H7 (cell line): ENCODE measurements around the gene LRRC10. TPM values are rescaled to one million over a fixed set of nuclear protein-coding genes. Genes with fewer than 3 reads are reported as not detected.

Experiments
- DNase-seq: peaks from one replicate; pipeline ENCODE4 v3.0.0; 2012
- H3K27me3 ChIP-seq: 2 replicates; pipeline ENCODE4 v1.6.0; 2011; ENCODE audit warnings: mild to moderate bottlenecking, low read length; ENCODE audit not compliant: control insufficient read depth, insufficient read depth
- H3K36me3 ChIP-seq: replicated peaks from 2 replicates; pipeline ENCODE4 v1.5.1; 2011; ENCODE audit warnings: low read length; ENCODE audit not compliant: control insufficient read depth, insufficient read depth
- H3K4me3 ChIP-seq: 2 replicates; pipeline ENCODE4 v1.5.1; 2011; ENCODE audit warnings: low read depth, mild to moderate bottlenecking, control low read depth, low read length, moderate library complexity; ENCODE audit not compliant: insufficient read depth
- total RNA-seq: library from RNA; depleted of rRNA; stranded (reverse); fragments of >200 nt; shearing (Covaris generic); gene quantifications from 2 replicates; pipeline ENCODE4 v1.2.3, GENCODE V29; 2014

LRRC10 gene
- total RNA-seq, 1 experiment from 2014 or later = not detected

DNA sequence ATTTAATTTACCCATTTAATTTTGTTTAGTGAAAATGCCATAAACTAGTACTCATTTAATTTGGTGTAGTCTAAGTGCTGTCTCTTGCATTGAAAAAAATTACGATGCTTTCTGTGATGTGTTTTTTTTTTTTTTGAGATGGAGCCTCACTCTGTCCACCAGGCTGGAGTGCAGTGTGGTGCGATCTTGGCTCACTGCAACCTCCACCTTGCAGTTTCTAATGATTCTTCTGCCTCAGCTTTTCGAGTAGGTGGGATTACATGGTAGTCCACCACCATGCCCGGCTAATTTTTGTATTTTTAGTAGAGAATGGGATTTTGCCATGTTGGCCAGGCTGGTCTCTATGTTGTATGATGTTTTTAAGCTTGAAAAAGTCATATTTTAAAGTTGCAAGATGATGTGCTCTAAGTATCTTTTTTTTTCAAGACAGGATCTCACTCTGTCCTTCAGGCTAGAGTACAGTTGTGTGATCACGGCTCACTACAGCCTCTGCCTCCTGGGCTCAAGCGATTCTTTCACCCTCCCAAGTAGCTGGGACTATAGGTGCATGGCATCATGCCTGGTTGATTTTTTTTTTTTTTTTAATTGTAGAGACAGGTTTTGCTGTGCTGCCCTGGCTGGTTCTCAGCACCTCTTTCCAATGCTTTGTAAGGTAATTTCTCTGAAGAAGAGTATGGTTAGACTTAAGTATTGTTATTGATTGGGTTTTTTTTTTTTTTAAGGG lies 8.6 kb downstream of the LRRC10 start:
- no peaks in the 10 kb centered on the region for H3K27me3 ChIP-seq
- H3K36me3 ChIP-seq = peaks cover 28% of the 10 kb centered on the region
- no peak for DNase-seq
- H3K4me3 ChIP-seq = no peak overlapping the region

DNA sequence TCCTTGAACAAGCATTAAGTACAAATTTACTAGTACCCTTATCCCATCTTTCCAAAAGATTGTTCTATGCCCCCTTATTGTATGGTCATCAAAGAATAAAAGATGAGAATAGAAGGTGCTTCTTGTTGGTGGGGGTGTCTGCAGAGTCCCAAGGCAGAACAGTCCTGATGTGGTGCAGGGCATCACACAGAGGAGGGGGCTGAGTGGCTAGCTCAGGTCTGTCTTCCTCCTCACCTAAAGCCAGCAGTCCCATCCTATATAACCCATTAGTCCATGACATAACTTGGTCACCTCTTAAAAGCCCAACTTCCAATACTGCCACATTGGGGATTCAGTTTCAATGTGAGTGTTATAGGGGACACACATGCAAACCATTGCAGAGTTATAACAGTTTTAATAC lies 9.9 kb downstream of the LRRC10 start:
- no peaks in the 10 kb centered on the region for H3K27me3 ChIP-seq
- peaks cover 35% of the 10 kb centered on the region for H3K36me3 ChIP-seq
- DNase-seq = no peak
- H3K4me3 ChIP-seq = no peak overlapping the region

DNA sequence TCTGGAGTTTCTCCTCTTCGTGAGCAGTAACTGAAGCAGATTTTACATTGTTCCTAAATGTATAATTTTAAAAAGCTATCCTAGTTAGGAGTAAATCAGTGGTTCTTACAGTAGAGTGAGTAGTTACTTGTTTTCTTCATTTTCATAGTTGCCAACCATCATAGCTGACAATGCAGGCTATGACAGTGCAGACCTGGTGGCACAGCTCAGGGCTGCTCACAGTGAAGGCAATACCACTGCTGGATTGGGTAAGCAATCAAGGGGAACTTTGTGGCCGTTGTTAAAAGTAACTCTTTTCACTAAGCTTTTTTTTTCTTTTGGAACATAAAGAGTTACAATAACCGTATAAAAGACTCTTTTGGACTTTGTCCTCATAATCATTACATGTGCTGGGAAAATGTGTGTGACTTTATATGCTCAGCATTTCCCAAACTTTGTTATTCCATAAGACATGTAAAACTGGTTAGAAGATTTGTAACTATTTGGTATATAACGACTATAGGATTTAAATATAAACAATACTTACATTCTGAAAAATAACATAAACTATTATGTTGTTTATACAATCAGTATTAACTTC lies 12.4 kb downstream of the LRRC10 start:
- H3K27me3 ChIP-seq = no peaks in the 10 kb centered on the region
- no peak for DNase-seq
- H3K4me3 ChIP-seq = no peak overlapping the region
- H3K36me3 ChIP-seq = peaks cover 49% of the 10 kb centered on the region

DNA sequence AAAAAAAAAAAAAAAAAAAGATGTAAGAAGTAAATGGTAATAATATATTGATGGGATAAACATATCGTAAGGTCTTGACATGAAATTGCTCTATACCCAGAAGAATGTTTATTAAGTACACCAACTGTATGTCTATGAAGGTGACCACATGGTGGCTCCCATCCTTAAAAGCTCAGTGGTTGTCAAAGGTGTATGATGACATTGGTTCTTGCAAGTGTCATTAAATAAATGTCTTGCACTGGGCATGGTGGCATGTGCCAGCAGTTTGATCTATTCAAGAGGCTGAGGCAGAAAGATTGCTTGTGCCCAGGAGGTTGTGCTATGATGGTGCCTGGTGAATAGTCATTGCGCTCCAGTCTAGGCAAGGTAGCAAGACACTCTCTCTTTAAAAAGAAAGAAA lies 15.0 kb downstream of the LRRC10 start:
- no peak overlapping the region for H3K4me3 ChIP-seq
- DNase-seq = no peak
- peaks cover 62% of the 10 kb centered on the region for H3K36me3 ChIP-seq
- H3K27me3 ChIP-seq = no peaks in the 10 kb centered on the region

DNA sequence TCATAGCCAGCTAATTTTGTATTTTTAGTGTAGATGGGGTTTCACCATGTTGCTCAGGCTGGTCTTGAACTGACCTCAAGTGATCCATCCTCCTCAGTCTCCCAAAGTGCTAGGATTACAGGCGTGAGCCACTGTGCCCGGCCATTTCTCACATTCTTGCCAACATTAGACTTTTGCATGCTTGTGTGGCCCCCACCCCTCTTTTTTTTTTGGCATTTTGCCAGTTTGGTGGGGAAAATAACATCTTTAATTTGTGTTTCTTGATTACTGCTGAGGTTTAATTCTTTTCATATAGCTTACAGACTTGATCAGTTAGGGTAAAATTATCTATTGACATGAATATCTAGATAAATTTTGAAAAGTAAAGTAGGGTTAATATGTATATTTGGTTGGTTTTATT lies 21.6 kb downstream of the LRRC10 start:
- no peak for DNase-seq
- H3K36me3 ChIP-seq = peaks cover 57% of the 10 kb centered on the region
- H3K4me3 ChIP-seq = no peak overlapping the region
- H3K27me3 ChIP-seq = no peaks in the 10 kb centered on the region

DNA sequence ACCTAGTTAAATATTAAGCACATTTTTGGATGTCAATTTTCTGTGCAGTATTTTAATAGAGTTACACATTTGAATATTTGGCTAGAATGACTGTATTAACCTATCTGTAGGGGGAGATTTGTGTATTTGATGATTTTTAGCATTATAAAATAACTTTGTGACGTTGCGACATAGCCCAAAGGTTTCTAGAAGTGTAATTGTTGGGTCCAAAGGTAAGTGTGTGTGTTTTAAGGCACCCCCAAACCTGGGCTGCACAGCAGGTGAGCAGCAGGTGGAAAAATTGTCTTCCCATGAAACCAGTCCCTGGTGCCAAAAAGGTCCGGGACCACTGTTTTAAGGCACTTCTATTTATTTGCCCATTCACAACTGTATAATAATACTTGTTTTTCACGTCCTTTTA lies 22.2 kb downstream of the LRRC10 start:
- peaks cover 51% of the 10 kb centered on the region for H3K36me3 ChIP-seq
- DNase-seq = no peak

DNA sequence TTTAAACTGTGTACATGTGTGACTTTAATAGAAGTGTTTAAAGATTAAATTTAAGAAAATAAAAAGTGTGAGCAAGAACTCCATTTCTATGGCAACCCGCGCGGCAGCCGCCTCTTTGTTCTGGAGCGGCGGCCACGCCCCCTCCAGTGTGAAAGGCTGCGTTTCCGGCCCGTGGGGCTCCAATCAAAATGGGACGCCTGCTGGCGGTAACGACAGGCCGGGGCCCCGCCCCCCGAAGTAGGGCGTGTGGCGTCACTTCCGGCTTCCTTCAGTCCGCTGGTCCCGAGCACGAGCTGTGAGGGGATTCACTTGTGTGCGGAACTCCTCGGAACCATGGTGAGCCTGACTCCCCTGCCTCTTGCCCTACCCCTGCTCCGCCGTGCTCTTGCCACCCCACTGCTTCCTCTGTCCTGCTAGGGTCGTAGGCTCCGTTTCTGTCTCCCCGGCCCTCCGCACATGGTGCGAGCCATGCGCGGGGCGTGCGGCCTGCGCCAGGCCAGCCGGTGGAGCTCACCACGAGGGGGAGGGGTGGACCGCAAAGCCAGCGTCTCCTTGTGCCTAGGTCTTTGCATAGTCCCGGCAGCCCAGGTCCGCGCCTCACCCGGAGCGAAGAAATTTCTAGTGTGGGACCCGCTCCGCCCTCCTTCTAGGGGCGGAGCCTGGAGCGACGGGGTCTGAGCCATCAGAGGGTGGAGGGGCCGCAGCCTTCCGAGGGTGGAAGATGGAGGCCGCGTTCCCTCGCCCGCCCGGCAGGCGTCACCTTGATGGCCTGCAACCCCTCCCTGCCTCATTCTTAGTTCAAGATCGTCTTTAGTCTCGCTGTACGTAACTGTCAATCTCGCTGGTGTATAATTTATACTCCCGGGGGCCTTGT lies 25.3 kb downstream of the LRRC10 start, which contains the start of gene CCT2:
TSS of gene CCT2 (plus strand) at position 271 of the 874 bp plus-strand sequence. CDS start at position 334, 63 bp downstream.
- H3K4me3 ChIP-seq = peak within 1 kb of the TSS; percentile 97
- H3K27me3 ChIP-seq = no peaks in the 10 kb centered on the region
- H3K36me3 ChIP-seq = peaks cover 29% of the 10 kb centered on the region
- peak; percentile 95 for DNase-seq

More for the DNA sequence above, 22.2 kb downstream of the LRRC10 start:
- H3K4me3 ChIP-seq = no peak overlapping the region
- no peaks in the 10 kb centered on the region for H3K27me3 ChIP-seq

DNA sequence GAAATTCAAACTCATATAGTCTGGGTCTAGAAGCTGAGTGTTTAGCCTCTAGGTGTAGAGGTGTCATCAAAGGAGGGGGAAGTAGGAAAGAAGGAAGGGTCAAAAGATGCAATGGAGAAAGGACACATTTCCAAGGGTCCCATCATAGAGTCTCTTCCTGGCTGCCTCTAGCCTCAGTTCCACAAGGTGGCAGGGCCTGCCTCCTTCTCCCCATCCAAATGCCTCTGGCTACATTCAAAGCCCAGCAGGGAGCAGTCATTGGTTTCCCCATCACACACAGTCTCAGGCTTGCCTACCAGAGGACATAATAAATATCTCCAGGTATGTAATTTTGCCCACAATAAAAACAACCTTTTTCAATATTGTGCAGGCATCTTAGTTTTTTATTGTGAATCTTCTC lies 27.5 kb downstream of the LRRC10 start:
- peak; percentile 64 for DNase-seq
- no peak overlapping the region for H3K4me3 ChIP-seq
- no peaks in the 10 kb centered on the region for H3K27me3 ChIP-seq
- peaks cover 14% of the 10 kb centered on the region for H3K36me3 ChIP-seq

DNA sequence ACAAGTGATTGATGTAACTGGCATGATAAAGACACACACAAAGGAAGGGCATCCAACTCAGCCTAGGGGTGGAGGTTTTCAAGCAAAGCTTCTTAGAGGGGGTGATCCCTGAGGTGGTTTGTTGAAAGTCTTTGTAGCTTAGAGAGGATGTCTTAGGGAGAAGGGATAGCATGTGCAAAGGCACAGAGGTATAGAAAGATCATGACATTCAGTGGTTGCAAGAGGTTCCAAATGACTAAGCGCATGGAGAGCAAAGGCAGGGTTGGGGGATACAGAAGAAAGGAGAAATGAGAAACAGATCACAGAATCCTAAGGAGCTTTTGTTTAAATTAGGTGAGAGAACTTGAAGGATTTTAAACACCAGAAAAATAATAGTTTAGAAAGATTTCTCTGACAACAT lies 30.6 kb downstream of the LRRC10 start:
- no peaks in the 10 kb centered on the region for H3K36me3 ChIP-seq
- no peak for DNase-seq
- H3K4me3 ChIP-seq = no peak overlapping the region
- no peaks in the 10 kb centered on the region for H3K27me3 ChIP-seq

DNA sequence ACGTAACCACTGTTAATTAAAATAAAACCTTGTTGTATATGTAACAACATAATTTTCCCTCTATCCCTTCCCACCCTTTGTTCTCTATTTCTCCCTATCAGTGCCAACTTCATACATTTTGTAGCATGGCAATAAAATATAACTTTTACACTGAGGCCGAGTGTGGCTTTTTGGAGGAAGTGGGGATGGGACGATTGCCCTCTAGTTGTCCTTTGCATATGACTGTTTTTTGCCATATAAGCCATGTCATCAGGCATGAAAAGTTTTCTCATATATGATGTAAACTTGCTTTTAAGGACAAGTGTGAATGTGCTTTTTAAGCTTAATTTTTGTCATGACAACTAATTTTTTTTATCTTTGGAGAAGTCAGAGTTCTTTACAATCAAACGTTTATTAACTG lies 31.7 kb downstream of the LRRC10 start:
- no peak overlapping the region for H3K4me3 ChIP-seq
- peaks cover 7% of the 10 kb centered on the region for H3K36me3 ChIP-seq
- no peak for DNase-seq
- H3K27me3 ChIP-seq = no peaks in the 10 kb centered on the region

DNA sequence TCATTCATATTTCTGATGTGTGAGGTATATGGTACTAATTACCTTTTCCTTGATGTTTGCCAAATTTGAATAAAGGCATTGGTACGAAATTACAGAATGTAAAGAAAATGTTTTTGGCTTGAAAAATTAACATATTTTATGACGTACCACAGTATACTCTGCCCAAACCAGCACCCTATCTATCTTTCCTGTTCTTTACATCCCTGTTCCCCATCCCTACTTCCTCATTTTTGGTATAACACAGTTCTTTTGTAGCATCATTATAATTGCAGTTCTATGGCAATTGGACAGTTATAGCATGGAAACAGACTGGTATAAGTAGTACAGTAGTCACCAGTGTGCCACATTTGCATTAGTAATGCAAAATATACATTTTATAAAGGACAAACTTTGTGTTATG lies 32.4 kb downstream of the LRRC10 start:
- Histone ChIP-seq H3K27me3 (no peaks in the 10 kb centered on the region), H3K4me3 (no peak overlapping the region), H3K36me3 (peaks cover 9% of the 10 kb centered on the region)
- no peak for DNase-seq

DNA sequence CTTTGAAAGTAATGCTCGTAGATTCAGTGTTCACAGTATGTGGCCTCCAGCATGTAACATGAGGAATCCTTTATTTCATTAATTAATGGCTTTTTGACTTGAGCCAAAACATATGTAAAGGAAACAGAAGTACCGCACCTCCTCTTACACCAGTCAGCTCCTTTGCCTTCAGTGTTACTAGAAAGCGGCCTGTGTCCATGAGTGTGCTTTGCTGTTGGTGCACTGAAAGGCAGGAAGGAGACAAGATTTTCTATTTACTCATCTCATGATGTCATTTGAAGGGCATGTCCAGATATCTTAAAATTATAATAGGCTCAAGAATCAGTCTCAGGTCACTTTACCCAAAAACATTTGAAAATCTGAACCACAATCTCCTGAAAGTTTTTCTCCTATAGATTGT lies 35.4 kb downstream of the LRRC10 start:
- no peak overlapping the region for H3K4me3 ChIP-seq
- no peaks in the 10 kb centered on the region for H3K27me3 ChIP-seq
- H3K36me3 ChIP-seq = peaks cover 10% of the 10 kb centered on the region
- DNase-seq = no peak

DNA sequence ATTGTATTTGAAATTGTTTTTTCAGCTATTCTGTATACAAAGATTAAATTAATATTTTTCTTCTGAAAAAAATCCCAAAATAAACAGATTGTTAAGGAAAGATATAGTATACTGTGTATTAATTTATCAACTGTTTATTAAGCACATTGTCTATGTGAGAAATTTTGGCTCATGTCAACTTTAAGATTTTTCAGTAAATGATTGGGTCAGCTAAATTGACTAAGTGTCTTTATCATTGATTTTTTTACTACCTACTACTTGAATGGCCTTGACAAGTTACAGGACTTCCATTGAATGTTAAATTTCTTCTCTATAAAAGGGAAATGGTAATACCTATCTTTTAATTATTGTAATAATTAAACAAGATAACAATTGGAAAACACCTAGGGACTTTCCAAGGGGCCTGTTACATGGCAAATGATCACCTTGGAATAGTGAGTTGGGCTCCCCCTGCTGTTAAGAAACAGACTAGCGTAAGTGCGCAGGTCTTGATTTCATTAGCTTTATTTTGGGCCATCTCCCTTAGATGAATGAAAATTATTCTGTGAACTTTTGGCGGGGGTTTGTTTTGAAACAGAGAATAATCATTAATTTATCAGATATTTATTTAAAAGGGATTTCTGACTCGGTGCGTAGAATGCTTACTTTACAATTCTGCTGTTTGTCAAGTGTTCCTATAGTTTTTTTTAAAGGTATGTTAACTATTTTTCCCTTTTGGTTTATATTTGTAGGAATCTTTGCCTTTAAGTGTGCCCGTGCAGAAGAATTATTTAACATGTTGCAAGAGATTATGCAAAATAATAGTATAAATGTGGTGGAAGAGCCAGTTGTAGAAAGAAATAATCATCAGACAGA lies 39.9 kb downstream of the LRRC10 start:
- Histone ChIP-seq H3K27me3 (no peaks in the 10 kb centered on the region), H3K36me3 (peaks cover 10% of the 10 kb centered on the region), H3K4me3 (no peak overlapping the region)
- DNase-seq = peak; percentile 41

DNA sequence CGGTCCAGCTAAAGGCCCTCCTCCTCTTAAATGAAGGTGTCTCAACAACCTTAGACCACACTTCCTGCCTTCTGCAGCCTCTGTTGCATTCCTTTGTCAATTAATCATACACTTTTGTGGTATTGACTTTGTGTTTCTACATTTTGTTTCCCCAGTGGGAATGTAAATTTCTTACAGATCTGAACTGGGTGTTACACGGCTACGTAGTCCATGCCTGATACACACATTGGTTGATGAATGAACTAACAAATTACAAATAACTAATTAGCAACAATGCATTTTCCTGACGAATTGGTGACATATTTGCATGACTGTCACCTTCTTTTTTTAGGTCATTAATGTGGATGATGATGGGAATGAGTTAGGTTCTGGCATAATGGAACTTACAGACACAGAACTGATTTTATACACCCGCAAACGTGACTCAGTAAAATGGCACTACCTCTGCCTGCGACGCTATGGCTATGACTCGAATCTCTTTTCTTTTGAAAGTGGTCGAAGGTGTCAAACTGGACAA lies 40.6 kb downstream of the LRRC10 start:
- Histone ChIP-seq H3K4me3 (no peak overlapping the region), H3K27me3 (no peaks in the 10 kb centered on the region), H3K36me3 (peaks cover 10% of the 10 kb centered on the region)
- no peak for DNase-seq
